ENCODE measurements around the gene KIF26B.

KIF26B gene

DNA sequence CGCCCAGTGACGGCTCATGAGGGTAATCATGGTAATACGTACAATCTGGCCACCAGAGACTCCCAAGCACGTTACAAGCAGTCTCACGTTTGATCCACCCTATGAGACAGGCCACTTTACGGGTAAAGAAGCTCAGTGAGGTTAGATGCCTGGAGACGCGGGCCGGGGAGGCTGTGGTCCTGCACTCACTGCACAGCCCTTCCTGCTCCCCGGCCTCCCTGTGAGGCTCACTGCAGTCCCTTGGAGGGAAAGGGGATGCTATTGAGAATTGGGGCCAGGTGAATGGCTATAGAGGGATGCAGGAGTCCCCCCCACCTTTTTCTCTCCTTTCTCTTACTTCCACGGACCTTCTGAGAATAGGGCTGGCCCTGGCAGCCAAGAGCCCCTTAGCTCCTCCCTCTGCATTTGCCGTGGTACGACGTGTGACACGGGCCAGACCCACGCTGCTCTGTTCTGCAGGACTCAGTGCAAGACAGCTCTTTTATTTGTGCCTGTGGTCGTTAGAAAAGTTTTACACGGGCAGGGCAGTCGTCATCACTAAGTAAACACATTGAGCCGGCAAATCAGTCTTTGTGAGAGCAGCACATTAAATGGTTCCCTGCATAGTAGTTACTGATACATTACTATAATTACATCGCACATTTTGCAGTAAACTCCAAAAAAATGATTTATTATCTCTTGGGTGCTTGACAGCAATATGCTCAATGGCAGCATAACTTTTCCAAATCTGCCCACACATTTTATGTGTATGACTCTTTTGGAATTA lies 18.8 kb downstream of the KIF26B start:
- DNase-seq = no peak

DNA sequence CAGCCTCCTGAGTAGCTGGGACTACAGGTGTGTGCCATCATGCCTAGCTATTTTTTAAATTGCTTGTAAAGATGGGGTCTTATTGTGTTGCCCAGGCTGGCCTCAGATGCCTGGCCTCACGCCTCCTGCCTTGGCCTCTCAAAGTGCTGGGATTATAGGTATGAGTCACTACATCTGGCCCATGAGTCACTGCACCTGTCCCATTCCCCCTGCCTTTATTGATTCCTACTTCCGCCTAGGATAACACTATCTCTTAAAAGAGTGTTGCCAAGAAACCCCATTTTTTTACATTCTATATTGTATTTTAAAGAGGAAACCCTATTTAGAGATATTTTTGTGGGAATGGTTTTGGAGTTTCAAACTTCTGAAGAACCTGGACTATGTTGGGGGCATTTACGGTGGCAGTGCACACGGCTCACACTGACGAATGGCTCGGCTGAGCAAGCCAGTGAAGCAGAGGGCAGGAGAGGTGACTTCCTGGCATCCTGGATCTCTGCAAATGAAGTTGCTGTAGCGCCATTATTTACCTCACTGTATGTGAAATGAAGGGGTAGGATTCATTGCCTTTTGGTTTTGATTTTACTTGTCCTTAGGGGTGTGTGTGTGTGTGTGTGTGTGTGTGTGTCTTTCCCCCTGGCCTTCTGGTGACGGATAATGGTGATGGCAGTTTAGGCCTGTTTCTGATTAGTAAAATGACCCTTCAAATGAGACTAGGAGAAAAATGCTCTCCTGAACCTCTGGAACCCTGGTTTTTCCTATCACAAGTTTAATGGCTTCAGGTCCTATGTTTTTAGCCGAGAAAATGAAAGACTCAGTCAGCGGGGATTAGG lies 22.5 kb downstream of the KIF26B start:
- no peak for DNase-seq

DNA sequence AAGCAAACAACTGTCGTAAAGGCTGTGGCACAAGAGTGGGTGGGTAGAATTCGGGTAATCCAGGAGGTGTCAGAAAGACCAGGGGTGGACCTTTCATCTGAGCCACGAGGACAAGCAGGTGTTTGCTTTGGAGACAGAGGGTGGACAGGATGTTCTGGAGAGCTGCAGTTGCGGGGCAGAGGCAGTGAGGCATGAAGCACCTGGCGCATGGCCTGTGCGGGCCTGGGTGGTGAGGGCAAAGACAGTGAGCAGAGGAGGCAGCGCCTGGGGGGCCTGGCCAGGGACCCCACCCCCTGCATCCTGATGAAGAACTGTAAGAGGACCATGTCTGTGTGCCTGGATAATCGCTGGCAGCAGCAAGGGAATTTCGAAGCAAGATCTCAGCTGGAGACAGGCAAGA lies 24.9 kb downstream of the KIF26B start:
- DNase-seq = no peak

DNA sequence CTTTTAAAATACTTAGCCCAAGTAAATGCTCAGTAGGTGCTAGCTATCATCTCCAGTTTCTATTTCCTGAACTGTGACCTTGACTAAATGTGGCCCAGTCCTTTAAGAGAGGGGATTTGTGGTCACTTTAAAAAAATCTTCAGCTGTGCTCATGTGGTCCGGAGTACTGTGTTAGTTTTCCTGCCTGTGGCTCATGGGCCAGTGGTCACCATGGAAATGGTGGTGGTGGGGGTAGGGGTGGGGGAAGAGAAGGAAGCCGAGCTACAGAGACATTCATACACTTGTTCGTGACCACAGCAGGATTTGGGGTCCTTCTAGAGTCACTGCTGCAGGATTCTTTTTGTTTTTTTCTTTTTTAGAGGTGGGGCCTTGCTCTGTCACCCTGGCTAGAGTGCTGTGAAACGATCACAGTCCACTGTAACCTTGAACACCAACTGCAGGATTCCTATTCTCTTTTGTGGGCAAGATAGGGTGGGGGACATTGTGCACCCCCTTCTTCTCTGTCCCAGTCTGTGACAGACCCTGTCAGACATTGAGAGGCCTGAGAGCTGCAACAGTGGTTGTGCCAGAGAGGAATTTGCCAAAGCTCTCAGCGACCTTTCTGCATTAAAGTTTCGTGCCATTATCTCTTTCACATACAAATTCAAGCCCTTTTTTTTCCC lies 25.8 kb downstream of the KIF26B start:
- DNase-seq = no peak

DNA sequence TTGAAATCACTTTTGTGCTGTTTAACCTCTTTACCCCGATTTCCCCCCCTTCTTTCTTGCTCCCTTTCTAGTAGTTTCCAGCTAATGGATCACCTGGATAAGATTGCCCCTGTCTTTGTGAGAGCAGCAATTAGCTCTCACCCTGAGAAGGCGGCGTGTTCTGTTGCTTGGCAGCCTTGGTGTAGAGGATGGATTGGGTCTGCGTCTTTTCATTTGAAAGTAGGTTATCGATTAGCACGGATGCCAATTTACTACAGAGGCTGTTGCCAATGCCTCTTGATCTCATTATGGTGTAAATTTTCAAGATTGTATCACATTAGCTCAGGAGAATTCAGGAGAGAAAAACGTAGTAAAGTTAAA lies 26.4 kb downstream of the KIF26B start:
- DNase-seq = no peak

DNA sequence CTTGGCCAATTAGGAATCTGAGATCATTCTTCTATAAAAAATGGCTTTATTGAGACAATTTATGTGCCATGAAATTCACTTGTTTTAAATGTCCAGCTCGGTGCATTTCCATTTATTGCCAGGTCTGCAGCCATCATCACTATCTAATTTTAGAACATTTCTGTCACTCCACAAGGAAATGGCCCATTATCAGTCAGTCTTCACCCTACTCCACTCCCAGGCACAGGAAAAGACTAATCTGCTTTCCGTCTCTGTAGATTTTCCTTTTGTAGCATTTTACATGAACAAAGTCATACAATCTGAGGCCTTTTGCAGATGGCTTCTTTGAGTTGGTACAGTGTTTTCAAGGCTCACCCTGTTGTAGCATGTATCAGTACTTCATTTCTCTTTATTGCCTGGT lies 27.2 kb downstream of the KIF26B start:
- DNase-seq = no peak

DNA sequence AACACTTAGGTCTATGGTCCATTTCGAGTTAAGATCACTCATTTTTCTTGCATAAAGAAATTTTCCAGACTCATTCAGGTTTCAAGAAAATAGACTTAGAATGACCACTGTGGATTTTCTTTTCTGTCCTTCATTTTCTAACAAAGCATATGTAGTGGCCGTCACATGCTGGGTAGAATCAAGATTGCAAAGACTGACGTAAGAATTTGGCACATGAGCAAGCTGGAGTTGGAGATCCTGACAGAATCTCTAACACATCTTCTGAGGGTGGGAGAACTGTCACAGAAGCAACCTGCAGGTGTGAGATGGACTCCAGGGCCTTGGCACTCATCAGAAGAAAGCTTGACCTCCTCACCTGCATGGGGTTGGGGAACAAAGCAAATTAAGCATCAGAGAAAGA lies 28.6 kb downstream of the KIF26B start:
- DNase-seq = no peak

DNA sequence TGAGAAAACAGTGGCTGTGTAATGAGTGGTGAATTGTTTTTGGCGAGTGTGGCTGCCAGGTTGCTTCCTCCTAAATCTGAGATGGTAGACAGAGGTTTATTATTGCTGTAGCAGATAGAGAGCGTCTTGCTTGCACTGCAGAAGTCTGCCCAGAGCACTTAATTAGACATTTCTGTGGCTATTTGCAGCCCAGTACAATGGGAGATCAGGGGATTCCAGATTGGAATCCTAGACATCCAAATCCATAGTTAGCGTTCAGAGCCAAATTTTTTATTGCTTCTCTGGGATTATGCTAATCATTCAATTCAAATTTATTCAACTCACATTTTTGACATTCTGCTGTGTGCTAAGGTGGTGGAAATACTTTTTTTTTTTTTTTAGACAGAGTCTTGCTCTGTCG lies 30.0 kb downstream of the KIF26B start:
- DNase-seq = no peak

DNA sequence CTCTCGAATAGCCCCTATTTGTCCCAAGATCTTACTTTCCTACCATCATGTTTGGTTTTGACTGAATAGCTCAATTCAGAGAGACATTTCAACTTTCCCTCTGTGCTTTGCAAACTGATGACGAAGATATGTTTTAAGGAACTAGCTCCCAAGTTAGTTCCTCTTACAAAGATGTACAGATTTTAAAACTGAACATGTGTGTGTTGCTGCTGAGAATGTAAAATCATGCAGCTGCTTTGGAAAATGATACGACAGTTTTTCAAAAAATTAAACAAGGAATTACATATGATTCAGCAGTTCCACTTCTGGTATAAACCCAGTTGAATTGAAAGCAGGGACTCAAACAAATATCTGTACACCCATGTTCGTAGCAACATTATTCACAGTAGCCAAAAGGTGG lies 33.6 kb downstream of the KIF26B start:
- DNase-seq = no peak

DNA sequence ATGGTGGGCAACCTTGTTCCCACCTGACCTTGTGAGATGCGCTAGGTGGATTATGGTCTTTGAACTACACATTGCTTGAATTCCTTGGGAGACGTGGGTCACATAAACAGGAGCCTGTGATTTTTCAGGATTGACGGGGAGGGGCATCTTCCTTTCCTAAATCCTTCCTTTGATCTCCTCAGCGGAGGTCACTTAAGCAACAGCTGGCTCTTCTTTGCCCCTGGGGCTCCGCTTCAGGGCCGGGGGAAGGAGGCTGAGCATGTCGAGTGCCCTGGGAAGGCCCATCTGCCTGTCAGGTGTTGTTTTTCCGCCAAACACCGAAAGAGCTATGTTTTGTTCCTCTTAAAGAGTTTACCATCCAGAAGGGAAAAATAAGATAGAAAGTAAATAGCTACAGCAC lies 40.6 kb downstream of the KIF26B start:
- no peak for DNase-seq

DNA sequence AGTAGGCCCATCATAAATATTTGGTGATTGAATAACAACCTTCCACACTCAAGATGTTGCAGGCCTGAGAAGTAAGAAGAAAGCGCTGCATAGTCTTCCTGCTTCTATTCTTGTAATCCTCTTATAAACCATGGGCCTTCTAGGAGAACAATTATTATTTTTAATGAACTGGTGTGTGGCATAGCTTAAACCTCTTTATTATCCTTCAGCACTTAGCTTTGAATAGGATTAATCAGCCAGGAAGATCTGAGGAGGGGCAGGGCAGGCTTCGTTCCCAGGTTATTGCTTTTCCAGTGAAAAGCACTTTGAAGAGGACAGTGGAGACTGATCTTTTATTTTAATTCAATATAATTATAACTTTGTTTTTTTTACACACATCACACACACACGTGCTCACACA lies 42.3 kb downstream of the KIF26B start:
- no peak for DNase-seq

DNA sequence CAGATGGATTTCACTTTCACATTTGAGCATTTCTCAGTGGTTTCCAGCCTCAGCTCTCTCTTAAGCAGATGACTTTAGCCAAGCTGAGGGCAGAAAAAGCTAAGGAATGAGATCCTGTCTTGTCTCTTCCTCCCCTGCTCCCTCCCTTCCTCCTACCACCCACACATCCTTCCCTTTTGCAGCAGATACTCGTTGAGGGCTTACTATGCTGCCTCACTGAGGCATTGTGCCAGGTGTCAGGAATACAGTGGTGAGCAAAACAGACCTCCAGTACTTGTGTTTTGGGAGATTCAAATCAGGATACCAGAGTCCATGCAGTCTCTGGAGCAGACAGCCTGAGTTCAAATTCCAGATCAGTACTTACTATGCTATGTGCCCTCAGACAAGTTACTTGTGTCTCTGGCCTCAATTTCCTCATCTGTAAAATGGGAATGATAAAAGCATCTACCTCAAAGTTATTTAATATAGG lies 43.2 kb downstream of the KIF26B start:
- DNase-seq = no peak

DNA sequence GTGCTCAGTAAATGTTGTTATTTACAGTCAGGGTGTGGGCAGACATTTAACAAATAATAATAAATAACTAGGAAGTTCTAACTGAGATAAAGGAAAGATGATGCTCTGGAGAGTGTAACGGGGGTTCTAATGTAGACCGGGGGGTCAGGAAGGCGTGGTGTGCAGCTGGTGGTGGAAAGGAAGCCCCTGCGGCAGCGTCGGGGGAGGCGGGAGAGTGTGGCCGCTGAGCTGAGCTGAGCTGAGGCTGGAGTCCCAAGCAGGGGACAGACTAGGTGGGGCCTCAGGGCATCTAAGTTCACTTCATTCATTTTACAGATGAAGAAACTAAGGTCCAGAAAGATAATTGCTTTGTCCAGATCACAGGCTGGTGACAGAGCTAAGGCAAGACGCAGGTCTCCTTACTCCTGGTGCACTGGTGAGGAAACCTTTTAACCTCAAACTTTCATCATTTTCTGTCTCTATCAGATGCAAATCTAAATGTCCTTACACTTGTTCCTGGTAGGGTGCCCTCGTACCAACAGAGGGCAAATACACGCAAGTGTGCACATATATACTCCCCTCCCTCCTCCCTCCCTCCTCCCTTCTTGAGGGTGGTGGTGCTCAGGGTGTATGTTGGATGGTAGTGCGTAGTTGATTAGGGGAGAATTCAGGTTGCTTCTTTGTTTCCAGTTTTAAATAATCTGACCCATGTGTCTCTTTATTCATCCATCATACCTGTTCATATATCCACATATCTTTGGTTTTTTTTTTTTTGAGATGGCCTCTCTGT lies 44.1 kb downstream of the KIF26B start:
- DNase-seq = no peak

DNA sequence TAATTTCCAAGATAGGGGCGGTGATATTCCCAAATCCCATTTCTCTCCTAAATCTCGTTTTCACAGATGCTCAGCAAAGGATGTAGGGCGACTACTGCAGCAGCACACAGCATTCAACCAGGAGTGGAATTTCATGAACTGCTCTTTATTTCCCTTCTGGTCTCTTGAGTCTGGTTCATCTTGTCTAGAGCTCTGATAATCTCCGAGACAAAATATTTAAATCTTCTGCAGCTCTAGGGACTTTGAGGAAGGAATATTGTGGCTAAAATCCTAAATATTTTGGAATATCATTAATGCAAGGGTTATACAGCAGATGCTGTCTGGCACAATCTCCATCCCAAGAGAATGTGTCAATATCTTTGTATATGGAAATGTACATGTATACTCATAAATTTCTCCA lies 45.4 kb downstream of the KIF26B start:
- DNase-seq = no peak

DNA sequence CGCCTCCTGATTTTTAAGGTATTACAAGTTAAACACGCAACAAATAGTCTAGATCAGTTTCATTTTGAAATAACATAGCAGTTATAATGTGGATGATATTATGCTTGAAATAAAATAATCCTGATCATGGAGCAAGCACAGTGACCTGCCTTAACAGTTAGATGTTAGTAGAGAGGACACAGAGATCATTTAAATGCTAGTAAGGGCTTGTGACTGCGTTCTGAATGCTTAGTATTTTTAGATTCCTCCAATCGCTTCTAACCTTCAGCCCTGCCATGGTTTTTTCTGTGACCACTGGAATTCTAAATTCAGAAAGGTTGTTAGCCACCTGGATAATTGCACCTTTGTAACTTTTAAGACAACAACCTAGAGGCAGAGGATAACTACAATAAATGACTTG lies 46.4 kb downstream of the KIF26B start:
- DNase-seq = no peak

DNA sequence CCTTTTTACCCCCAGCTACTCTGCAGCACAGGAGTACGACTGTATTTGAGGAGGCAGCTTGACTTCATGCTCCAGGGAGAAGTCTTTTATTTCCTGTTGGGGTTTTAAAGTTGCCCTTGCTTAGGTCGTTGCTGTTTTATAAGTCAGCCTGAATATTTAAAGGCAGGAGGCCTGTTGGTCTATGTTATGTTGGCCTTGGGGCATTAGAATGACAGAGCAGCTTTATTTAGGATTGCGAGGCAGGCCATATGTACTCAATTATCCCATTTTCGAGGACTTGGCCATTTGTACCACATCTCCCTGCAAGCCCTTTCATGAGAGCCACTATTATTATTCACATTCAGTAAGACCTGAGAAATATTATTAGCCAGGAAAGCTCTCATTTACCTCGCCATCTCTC lies 47.0 kb downstream of the KIF26B start:
- no peak for DNase-seq

DNA sequence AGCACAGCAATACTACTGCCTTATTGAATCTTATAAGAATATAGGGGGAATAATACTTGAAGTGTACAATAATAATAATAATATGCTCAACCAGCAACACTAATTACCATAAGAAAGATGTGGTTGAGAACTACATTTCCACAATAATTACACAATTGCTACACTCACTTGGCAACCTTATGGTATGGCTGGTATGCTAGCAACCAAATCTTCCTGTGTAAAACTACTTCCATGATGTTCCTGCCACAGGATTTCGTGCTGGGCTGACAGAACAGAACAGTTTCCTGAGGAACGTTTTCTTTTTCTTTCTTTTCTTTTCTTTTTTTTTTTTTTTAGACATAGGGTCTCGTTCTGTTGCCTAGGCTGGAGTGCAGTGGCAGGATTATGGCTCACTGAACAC lies 50.6 kb downstream of the KIF26B start:
- DNase-seq = no peak

DNA sequence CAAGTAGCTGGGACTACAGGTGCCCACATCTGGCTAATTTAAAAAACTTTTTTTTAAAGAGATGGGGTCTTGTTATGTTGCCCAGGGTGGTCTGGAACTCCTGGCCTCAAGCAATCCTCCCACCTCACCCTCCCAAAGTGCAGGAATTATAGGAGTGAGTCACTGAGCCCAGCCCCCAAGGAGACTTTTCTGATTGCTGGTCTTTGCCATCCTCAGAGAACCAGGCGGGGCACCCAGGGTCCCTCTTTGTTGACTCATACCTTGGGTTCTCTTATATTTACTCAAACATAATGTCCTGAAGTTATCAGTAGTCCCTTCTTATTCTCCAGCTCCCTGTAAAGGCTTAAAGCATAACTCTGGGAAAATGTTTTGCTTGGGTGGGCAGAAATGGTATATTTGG lies 51.1 kb downstream of the KIF26B start:
- no peak for DNase-seq

DNA sequence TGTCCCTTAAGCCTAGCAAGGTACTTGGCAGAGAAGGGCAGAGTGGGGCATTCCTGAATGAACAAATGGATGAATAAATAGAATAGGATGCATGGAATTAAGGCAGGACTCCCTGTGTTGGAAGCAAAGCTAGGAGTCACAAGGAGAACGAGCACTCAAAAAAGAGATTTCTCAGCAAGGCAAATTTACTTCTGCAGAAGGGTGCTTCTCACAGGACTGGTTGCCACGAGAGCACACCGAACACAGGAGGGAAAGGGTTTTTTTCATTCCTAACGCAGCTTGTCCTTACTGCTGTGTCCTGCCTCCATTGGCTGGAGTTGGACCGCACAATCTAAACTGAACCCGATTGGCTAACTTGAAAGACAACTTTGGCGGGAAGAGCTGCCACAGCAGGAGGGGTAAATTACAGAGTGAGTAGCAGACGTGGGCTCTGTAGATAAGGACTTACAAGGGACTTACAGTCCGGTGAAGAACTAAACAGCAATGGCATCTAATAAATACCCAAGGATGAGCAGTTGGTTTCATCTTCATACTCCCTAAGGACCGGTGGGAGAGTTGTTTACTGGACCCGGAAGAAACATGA lies 52.4 kb downstream of the KIF26B start:
- DNase-seq = no peak

DNA sequence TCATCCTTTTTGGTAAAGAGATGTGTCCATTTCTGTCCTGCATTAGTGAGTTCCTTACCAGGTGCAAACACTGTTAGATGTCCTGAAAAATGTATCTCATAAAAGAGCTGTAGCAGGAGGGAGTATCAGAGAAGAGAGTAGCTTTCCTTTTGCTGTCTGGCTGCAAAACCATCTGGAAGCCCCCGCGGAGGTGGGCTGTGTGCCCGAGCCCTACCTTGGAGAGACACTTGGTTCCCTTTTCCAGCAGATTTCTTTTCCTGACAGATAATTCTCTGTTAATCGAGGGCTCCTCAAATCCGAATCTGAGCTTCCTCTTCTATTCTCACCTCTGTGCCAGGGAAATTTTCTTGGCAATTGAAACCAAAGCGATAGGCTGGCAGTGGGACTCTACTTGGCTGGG lies 53.0 kb downstream of the KIF26B start:
- DNase-seq = no peak

DNA sequence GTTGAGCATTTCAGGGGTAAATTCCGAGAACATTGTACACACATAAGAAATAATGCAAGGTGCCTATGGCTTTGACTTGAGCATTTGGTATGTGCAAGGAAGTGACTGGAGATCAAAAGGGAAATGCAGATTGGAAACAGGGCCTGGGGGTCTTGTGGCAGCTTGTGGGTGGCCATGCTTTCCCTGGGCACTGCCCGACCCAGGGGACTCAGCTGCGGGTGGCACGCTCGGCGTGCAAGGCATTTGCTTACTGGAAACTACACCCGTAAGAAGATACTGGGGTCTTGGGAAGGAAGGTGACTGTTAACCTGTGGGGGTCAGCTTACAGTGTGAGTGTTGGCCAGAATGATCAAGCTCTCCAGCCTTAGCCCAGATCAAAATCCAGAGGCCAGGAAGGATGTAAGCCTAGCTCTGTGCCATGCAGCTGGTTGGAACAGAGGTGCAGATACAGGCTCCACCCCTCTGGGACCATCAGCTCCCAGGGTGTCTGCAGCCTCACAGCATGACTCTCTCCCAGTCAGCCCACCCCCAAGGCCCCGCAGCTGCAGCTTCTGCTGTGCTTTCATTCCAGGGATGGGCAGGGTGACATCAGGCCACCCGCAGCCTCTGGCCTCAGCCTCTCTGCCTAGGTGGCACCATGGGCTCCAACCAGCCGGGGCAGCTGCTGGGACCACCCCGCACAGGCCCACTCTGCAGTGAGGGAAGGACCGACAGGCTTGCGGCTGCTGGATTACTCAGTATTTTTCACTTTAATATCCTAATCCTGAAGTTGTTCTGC lies 55.1 kb downstream of the KIF26B start:
- no peak for DNase-seq
